HG03045 (cell line): ENCODE measurements around the gene ELP1.

Experiments used
- ATAC-seq: cut with Tn5 transposase; IDR thresholded peaks from one replicate; pipeline ENCODE4 v1.9.1; 2021; ENCODE audit warnings: mild to moderate bottlenecking, moderate library complexity; ENCODE audit not compliant: unreplicated experiment

ELP1 gene

GRCh38 chr9:108831496-108832178 lies 102.3 kb downstream of the ELP1 start:
- ATAC-seq = no peak

GRCh38 chr9:108830272-108830671 lies 103.7 kb downstream of the ELP1 start:
- ATAC-seq = no peak

- ATAC-seq = no peak
Measured at GRCh38 chr9:108823829-108824228, 110.1 kb downstream of the ELP1 start.
